ENCODE measurements around the gene C1R.

C1R gene

DNA sequence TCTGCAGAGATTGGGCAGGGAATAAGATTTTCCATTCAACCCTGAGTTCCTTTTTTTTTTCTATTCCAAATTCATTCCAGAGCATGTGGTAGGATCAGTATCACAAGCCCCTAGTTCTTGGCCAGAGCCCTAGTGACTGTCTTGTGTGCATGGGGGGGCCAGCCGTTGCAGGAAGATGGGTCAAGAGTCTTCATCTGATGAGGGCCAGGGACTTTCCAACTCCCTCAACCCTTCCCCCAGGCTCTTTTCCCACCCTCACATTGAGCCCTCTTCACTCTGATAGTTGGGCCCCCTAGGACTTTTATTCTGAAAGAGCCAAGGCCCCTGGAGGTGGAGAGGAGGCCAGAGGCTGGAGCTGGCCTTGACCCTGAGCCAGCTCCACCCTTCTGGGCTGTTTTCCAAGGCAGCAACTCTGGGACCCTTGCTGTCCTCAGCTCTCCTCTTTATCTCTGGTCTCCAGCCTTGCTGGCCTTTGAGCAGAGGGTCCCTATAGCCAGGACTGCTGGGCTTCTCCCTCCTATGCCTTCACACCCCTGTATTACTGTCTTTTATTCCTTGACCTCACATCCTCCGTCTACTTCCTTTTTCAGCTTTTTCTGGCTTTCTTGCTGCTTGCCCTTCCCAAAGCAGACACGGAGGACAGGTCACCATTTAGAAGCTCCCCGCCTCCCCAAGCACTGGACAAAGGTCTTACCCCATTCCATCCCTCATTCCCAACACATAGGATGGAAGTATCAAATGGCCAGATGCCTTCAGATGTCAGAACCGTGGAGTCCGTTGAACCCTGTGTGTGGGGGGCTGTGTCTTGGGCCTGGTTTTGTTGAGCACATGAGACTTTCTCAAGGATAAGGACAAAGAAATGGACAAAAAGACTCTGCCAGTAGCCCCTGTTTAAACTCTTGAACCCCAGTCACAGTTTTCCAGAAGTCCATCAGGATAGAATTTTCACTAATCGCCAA is 30.8 kb upstream of the C1R start:
- H3K4me1 Mint-ChIP-seq: peaks cover 44% of the 10 kb centered on the region
- H3K27me3 Mint-ChIP-seq (ENCODE audit: low read depth, poor library complexity): peaks cover 11% of the 10 kb centered on the region
- H3K4me3 Mint-ChIP-seq: peak overlapping the region; percentile 44
- H3K36me3 Mint-ChIP-seq (ENCODE audit: low read depth): no peaks in the 10 kb centered on the region
- no peak for DNase-seq
- TF ChIP-seq CTCF (IDR thresholded peaks at IDR 0.05): no peak
- H3K27ac Mint-ChIP-seq: peak overlapping the region; percentile 52
- no peaks in the 10 kb centered on the region for H3K9me3 Mint-ChIP-seq

DNA sequence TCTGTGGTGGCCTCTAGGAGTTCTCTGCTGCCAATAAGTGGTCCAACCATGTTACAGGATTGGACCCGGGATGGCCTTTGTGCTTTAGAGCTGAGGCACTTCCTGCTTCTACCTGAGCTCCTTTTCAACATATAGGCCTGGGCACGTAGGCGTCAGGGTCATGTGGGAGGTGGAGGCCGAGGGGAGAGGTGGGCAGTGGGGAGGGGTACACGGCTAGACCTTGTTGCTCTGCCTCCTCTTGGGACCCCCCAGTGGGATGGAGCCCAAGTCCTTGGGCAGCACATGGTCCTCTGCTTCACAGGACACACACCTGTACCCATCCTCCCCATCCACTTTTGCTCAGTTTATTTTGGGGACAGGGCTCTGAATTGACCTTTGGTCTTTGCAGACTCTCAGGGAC is 29.1 kb upstream of the C1R start:
- H3K27me3 Mint-ChIP-seq (ENCODE audit: low read depth, poor library complexity): peaks cover 3% of the 10 kb centered on the region
- DNase-seq: no peak
- H3K36me3 Mint-ChIP-seq (ENCODE audit: low read depth): no peaks in the 10 kb centered on the region
- H3K4me1 Mint-ChIP-seq: peaks cover 37% of the 10 kb centered on the region
- no peak overlapping the region for H3K27ac Mint-ChIP-seq
- H3K9me3 Mint-ChIP-seq: no peaks in the 10 kb centered on the region
- no peak for TF ChIP-seq CTCF (IDR thresholded peaks at IDR 0.05)
- no peak overlapping the region for H3K4me3 Mint-ChIP-seq

DNA sequence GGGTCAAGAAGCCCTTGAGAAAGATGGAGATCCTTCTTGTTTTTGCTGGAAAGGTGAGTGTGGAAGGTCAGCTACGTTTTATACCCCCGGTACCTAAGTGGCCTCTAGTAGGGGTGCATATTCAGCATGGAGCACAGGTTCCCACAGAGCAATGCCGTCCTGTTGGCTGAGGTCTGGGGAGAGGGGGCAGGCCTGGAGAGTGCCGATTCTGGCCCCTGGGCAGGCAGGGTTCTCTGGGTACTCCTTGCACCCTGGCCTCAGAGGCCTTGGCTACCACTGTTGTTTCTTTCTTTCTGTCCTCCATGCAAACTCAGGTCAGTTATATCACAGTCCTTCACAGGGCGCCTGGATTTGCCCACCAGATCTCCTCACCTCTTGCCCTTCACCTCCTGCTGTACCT is 27.9 kb upstream of the C1R start:
- peaks cover 5% of the 10 kb centered on the region for H3K36me3 Mint-ChIP-seq (ENCODE audit: low read depth)
- TF ChIP-seq CTCF (IDR thresholded peaks at IDR 0.05): no peak
- no peak overlapping the region for H3K27ac Mint-ChIP-seq
- H3K4me1 Mint-ChIP-seq: peaks cover 32% of the 10 kb centered on the region
- H3K9me3 Mint-ChIP-seq: no peaks in the 10 kb centered on the region
- H3K4me3 Mint-ChIP-seq: no peak overlapping the region
- no peak for DNase-seq
- H3K27me3 Mint-ChIP-seq (ENCODE audit: low read depth, poor library complexity): peaks cover 7% of the 10 kb centered on the region

- Mint-ChIP-seq H3K9me3 (no peaks in the 10 kb centered on the region), H3K27ac (peak overlapping the region; percentile 20), H3K4me3 (no peak overlapping the region), H3K27me3 (ENCODE audit: low read depth, poor library complexity) (peaks cover 10% of the 10 kb centered on the region), H3K36me3 (ENCODE audit: low read depth) (peaks cover 5% of the 10 kb centered on the region), H3K4me1 (peaks cover 21% of the 10 kb centered on the region)
- DNase-seq: no peak
- TF ChIP-seq CTCF (IDR thresholded peaks at IDR 0.05): no peak
Measured at GRCh38 chr12:7118881-7119280, 26.6 kb upstream of the C1R start.

DNA sequence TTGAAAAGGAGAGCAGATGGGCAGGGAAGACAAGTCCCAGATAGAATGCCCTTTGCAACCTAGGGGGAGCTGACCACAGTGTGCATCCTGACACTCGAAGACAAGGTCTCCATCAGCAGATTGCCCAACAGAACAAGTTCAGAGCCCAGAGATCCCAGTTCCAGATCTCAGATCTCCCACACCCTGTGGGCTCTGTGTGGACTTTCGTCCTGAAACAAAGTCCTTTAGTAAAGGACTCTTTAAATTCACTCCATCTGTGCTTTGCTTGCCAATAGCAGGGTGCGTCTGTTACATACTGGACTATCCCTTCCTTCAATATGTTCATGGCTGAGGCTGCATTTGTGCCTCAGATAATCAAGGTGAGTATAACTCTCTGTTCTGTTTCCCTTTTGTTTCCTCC is 25.4 kb upstream of the C1R start:
- Mint-ChIP-seq H3K36me3 (ENCODE audit: low read depth) (peaks cover 5% of the 10 kb centered on the region), H3K27me3 (ENCODE audit: low read depth, poor library complexity) (peaks cover 12% of the 10 kb centered on the region), H3K4me1 (peaks cover 10% of the 10 kb centered on the region), H3K27ac (no peak overlapping the region), H3K4me3 (no peak overlapping the region), H3K9me3 (no peaks in the 10 kb centered on the region)
- no peak for TF ChIP-seq CTCF (IDR thresholded peaks at IDR 0.05)
- DNase-seq: no peak

GRCh38 chr12:7116916-7117315 is 24.7 kb upstream of the C1R start:
- Mint-ChIP-seq H3K4me1 (peaks cover 3% of the 10 kb centered on the region), H3K27ac (no peak overlapping the region)
- TF ChIP-seq CTCF (IDR thresholded peaks at IDR 0.05): no peak

More at GRCh38 chr12:7116916-7117315, 24.7 kb upstream of the C1R start:
- Mint-ChIP-seq H3K36me3 (ENCODE audit: low read depth) (peaks cover 5% of the 10 kb centered on the region), H3K27me3 (ENCODE audit: low read depth, poor library complexity) (peaks cover 12% of the 10 kb centered on the region), H3K4me3 (no peak overlapping the region), H3K9me3 (no peaks in the 10 kb centered on the region)
- DNase-seq: no peak
